Effector memory CD8-positive, alpha-beta T cell (primary cell): Measurements from ENCODE around the gene CPED1.

Experiments
- ATAC-seq: fragments of 150-1000 bp; cut with Tn5 transposase; replicated peaks from 2 replicates; pipeline ENCODE4 v1.10.0; 2021; ENCODE audit warnings: mild to moderate bottlenecking, moderate library complexity
- DNase-seq, 3 experiments: peaks; one replicate each; pipeline ENCODE4 v3.0.0; 2021
- H3K27ac Mint-ChIP-seq, 2 donors: one replicate each; pipeline ENCODE4 v1.8.0; 2022; ENCODE audit warnings: mild to moderate bottlenecking in 2 of 2, mixed read lengths in 2 of 2, moderate library complexity in 2 of 2
- H3K27me3 Mint-ChIP-seq, 2 donors: one replicate each; pipeline ENCODE4 v1.8.0; 2022; ENCODE audit warnings: mixed read lengths in 2 of 2
- H3K36me3 Mint-ChIP-seq: one replicate; pipeline ENCODE4 v1.8.0; 2022; ENCODE audit warnings: mild to moderate bottlenecking, moderate library complexity, mixed read lengths; ENCODE audit not compliant: insufficient read depth
- H3K4me1 Mint-ChIP-seq, 2 donors: one replicate each; pipeline ENCODE4 v1.8.0; 2022; ENCODE audit warnings: low read depth in 2 of 2, mixed read lengths in 2 of 2
- H3K4me3 Mint-ChIP-seq, 2 donors: one replicate each; pipeline ENCODE4 v1.8.0; 2022; ENCODE audit warnings: mild to moderate bottlenecking in 2 of 2, mixed read lengths in 2 of 2, moderate library complexity in 2 of 2
- H3K9me3 Mint-ChIP-seq, 2 donors: one replicate each; pipeline ENCODE4 v1.8.0; 2022; ENCODE audit warnings: mixed read lengths in 2 of 2
- total RNA-seq, 9 experiments: gene quantifications; one replicate each; lab custom pipeline; 2026; lab: John Stamatoyannopoulos, UW

Gene CPED1
- 0 to 0.18 (median 0) reads per million in 9 experiments for total RNA-seq

- DNase-seq (peak in 1 of 3 experiments; percentile 20), ATAC-seq (peak; percentile 51)
- H3K27ac Mint-ChIP-seq = no peak within 1 kb of the TSS
- H3K4me1 Mint-ChIP-seq = peaks cover 12 to 13% of the 10 kb centered on the region in 2 donors
- peak within 1 kb of the TSS; percentile 61 to 73 for H3K4me3 Mint-ChIP-seq
- H3K27me3 Mint-ChIP-seq = peaks cover 66 to 73% of the 10 kb centered on the region in 2 donors
- no peaks in the 10 kb centered on the region for H3K9me3 Mint-ChIP-seq
- peaks cover 9% of the 10 kb centered on the region for H3K36me3 Mint-ChIP-seq
These were observed at the start of gene CPED1 for GRCh38 chr7:120988591-120989256. TSS of gene CPED1 (plus strand) at chr7:120988711. CDS start at chr7:120989622, 911 bp downstream.

GRCh38 chr7:120939345-120939744, 49.2 kb upstream of the CPED1 start:
- Mint-ChIP-seq H3K4me3 (no peak overlapping the region), H3K27ac (no peak overlapping the region), H3K4me1 (peaks cover 0 to 1% of the 10 kb centered on the region in 2 donors), H3K27me3 (peaks cover 19 to 20% of the 10 kb centered on the region in 2 donors), H3K36me3 (no peaks in the 10 kb centered on the region), H3K9me3 (no peaks in the 10 kb centered on the region)
- DNase-seq = no peak
- no peak for ATAC-seq

- no peak overlapping the region for H3K4me3 Mint-ChIP-seq
- ATAC-seq (no peak), DNase-seq (no peak)
- H3K9me3 Mint-ChIP-seq = no peaks in the 10 kb centered on the region
- no peak overlapping the region for H3K27ac Mint-ChIP-seq
- H3K4me1 Mint-ChIP-seq = peaks cover 0 to 1% of the 10 kb centered on the region in 2 donors
- no peaks in the 10 kb centered on the region for H3K36me3 Mint-ChIP-seq
- peaks cover 7 to 12% of the 10 kb centered on the region in 2 donors for H3K27me3 Mint-ChIP-seq
These were observed 47.4 kb upstream of the CPED1 start for GRCh38 chr7:120941064-120941463.

- ATAC-seq (no peak), DNase-seq (no peak)
- Mint-ChIP-seq H3K9me3 (no peaks in the 10 kb centered on the region), H3K27me3 (peaks cover 11 to 18% of the 10 kb centered on the region in 2 donors), H3K27ac (no peak overlapping the region), H3K4me1 (peaks cover 0 to 1% of the 10 kb centered on the region in 2 donors), H3K36me3 (no peaks in the 10 kb centered on the region), H3K4me3 (no peak overlapping the region)
These were observed 46.7 kb upstream of the CPED1 start for GRCh38 chr7:120941856-120942255.

GRCh38 chr7:120942861-120943260, 45.6 kb upstream of the CPED1 start:
- Mint-ChIP-seq H3K36me3 (no peaks in the 10 kb centered on the region), H3K27me3 (peaks cover 14 to 17% of the 10 kb centered on the region in 2 donors), H3K4me3 (no peak overlapping the region), H3K9me3 (no peaks in the 10 kb centered on the region), H3K27ac (no peak overlapping the region), H3K4me1 (peaks cover 0 to 1% of the 10 kb centered on the region in 2 donors)
- no peak for ATAC-seq
- no peak for DNase-seq

DNA sequence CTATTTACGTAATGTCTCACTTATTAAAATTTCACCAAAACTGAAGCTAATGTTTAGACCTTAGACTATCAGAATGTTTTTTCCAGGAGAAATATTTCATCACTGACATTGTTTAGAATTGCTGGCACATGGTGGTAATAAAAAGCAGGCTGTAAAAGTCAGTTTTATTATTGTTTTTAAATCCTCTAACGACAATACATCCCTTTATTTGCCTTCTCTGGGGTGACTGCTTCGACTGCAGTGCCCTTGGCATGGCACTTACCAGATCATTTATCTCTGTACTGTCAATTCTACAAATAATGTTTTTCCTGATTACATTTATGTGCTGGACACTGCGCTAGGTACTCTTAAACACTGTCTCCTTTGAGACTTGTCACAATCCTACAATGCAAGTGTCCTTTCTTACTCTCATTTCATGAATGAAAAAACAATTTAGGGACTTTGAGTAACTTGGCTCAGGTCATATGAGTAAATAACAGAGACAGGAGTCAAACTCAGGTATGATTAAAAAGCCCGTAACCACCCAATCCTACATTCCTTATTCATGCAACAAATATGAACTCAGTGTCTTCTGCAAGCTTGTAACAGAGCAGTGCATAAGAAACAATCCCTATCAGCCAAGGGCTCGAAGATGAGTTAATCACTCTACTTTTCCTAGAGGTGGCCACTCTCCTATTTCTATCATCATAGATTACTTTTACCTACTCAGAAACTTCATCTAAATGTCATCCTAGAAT, 43.5 kb upstream of the CPED1 start:
- Mint-ChIP-seq H3K4me3 (no peak overlapping the region), H3K27me3 (peaks cover 17 to 22% of the 10 kb centered on the region in 2 donors), H3K36me3 (no peaks in the 10 kb centered on the region), H3K27ac (no peak overlapping the region), H3K4me1 (peaks cover 4 to 6% of the 10 kb centered on the region in 2 donors), H3K9me3 (no peaks in the 10 kb centered on the region)
- DNase-seq = no peak
- ATAC-seq = no peak

DNA sequence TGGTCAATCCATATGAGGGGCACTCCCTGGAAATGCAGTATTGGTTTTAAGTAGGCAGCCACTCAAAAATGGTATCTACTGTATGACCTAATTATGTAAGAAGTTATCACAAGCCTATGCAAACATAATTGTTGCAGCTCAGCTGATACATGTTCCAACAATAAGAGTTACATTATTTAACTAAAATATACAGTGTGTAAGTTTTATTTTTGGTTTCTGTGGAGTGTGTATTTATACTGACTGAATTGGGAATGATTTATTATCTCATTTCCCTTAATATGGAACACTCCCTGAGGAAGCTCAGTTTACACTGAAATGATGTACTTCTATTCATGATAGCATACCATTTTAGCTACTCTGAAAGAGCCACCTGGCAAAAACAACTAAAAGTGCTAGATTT, 40.5 kb upstream of the CPED1 start:
- H3K9me3 Mint-ChIP-seq = no peaks in the 10 kb centered on the region
- no peak for ATAC-seq
- H3K27me3 Mint-ChIP-seq = peaks cover 17 to 22% of the 10 kb centered on the region in 2 donors
- DNase-seq = no peak
- H3K27ac Mint-ChIP-seq = no peak overlapping the region
- H3K4me3 Mint-ChIP-seq = peak overlapping the region in 1 of 2 donors; percentile 49
- peaks cover 11 to 12% of the 10 kb centered on the region in 2 donors for H3K4me1 Mint-ChIP-seq
- H3K36me3 Mint-ChIP-seq = peaks cover 21% of the 10 kb centered on the region

DNA sequence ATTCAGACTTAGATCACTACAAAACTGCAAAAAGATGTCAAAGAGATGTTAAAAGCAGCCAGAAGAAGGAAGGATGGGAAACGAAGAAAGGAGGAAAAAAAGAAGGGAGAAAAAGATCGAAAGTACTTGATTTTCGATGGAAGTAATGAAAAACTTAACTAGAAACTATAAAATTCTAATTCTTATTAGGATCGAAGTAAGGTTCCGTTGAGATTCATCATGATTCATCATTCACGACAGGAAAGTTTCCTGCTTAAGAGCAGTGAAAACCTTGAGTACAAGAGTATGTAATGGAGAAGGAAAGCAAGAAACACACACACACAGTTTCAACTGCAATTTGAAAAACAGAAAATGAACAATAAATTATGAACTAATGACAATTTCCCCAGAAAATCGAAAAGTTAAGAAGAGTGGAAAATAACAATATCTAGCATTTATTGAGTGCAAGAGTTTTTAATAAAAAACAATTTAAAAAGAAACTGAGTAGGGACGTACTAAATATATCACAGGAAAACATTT, 39.1 kb upstream of the CPED1 start:
- H3K4me1 Mint-ChIP-seq = peaks cover 10 to 12% of the 10 kb centered on the region in 2 donors
- no peaks in the 10 kb centered on the region for H3K9me3 Mint-ChIP-seq
- no peak for ATAC-seq
- peaks cover 17 to 22% of the 10 kb centered on the region in 2 donors for H3K27me3 Mint-ChIP-seq
- DNase-seq = no peak
- H3K4me3 Mint-ChIP-seq = peak overlapping the region; percentile 92 to 95
- peak overlapping the region; percentile 99 to 100 for H3K27ac Mint-ChIP-seq
- peaks cover 35% of the 10 kb centered on the region for H3K36me3 Mint-ChIP-seq

- peak overlapping the region; percentile 99 to 100 for H3K27ac Mint-ChIP-seq
- H3K27me3 Mint-ChIP-seq = peaks cover 17 to 22% of the 10 kb centered on the region in 2 donors
- peak overlapping the region; percentile 92 to 95 for H3K4me3 Mint-ChIP-seq
- no peak for ATAC-seq
- H3K36me3 Mint-ChIP-seq = peaks cover 40% of the 10 kb centered on the region
- no peak for DNase-seq
- no peaks in the 10 kb centered on the region for H3K9me3 Mint-ChIP-seq
- H3K4me1 Mint-ChIP-seq = peaks cover 12 to 15% of the 10 kb centered on the region in 2 donors
These were observed 38.4 kb upstream of the CPED1 start for GRCh38 chr7:120949998-120950538.

DNA sequence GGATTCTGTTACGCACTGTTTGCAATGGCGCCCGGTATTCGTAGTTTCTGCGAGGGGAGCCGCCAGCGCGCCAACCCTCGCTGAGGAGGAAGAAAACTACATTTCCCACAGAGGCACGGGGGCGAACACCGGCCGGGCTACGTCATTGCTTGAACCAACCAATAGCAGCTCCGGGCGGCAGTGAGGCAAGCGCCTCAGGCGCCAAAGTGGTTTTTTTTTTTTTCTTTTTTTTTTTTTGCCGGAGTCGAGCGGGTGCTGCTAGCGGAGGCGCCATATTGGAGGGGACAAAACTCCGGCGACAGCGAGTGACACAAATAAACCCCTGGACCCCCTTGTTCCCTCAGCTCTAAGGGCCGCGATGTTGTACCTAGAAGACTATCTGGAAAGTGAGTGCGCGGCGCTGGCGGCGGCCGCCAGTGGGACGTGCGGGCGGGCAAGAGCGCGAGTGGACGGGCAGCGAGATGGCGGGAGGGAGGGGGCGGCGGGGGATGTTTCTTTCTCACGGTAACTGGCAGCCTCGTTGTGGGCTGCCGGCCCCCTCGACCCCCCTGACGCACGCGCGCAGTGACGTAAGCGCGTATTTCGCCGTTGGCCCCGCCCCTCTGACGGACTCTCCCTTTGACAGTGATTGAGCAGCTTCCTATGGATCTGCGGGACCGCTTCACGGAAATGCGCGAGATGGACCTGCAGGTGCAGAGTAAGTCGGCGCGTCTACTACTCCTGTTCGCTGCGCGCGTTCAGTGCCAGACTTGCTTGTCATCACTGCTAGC, 37.8 kb upstream of the CPED1 start, which contains the start of gene ING3:
Gene ING3, plus strand, starts transcription at position 239 of the 770 bp plus-strand sequence. Its CDS starts 120 bp downstream, at position 359.
- ATAC-seq (peak; percentile 87), DNase-seq (peak; percentile 99 to 100 (median 100))
- Mint-ChIP-seq H3K4me1 (peaks cover 12 to 15% of the 10 kb centered on the region in 2 donors), H3K4me3 (peak within 1 kb of the TSS; percentile 92 to 95), H3K36me3 (peaks cover 46% of the 10 kb centered on the region), H3K27ac (peak within 1 kb of the TSS; percentile 99 to 100), H3K27me3 (peaks cover 17 to 22% of the 10 kb centered on the region in 2 donors), H3K9me3 (no peaks in the 10 kb centered on the region)

DNA sequence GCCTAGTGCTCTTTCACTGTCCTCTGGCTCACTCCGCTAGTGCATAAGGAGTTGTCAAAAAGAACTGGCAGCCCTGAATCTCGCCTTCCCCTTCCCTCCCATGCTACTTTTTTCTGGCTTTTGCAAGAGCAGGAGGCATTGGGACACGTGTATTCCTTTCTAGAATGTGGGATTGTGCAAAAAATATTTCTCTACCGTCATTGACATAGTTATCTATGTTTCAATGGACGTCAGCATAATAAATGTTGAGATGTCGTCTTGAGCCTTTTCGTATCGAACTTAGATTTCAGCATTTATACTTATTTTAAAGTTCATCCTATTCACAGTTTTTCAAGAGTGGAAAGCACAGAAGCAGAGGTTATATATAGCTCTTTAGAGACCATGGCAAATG, 37.2 kb upstream of the CPED1 start:
- no peak for ATAC-seq
- H3K4me3 Mint-ChIP-seq = peak overlapping the region; percentile 92 to 95
- peaks cover 51% of the 10 kb centered on the region for H3K36me3 Mint-ChIP-seq
- no peaks in the 10 kb centered on the region for H3K9me3 Mint-ChIP-seq
- H3K27ac Mint-ChIP-seq = peak overlapping the region; percentile 99 to 100
- DNase-seq = no peak
- peaks cover 12 to 15% of the 10 kb centered on the region in 2 donors for H3K4me1 Mint-ChIP-seq
- peaks cover 13 to 19% of the 10 kb centered on the region in 2 donors for H3K27me3 Mint-ChIP-seq

DNA sequence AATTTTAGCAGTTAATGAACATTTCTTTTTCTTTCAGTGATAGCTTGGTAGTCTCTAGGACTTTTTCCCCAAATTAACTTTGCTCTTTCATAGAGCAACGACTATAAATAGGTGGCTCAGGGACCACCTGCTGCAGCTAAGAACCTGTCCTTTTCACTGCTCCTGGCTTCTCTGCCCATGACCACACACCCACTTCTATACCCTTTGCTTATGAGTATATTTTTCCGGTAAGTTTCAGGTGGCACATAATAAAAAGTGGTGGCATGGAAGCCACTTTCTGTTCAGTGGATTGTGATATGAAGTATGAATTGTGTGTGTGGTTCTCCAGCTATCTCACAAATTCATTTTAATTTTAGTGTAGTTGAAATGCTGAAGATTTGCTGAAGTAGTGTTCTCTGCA, 36.7 kb upstream of the CPED1 start:
- Mint-ChIP-seq H3K4me1 (peaks cover 12 to 15% of the 10 kb centered on the region in 2 donors), H3K27me3 (peaks cover 7 to 16% of the 10 kb centered on the region in 2 donors), H3K9me3 (no peaks in the 10 kb centered on the region), H3K36me3 (peaks cover 54% of the 10 kb centered on the region), H3K4me3 (peak overlapping the region; percentile 92 to 95), H3K27ac (peak overlapping the region; percentile 99 to 100)
- ATAC-seq = no peak
- no peak for DNase-seq
